Urothelium cell line (cell line): ENCODE measurements around the gene CADM1.
A peak's percentile ranks its signal among the peaks of the same experiment; 100 is the strongest.

Source experiments
- DNase-seq: peaks from one replicate; pipeline ENCODE4 v3.0.0; 2011; ENCODE audit warnings: low spot score, mixed read lengths
- FAIRE-seq: peaks from 2 replicates; lab custom pipeline; 2011; peaks lifted over from hg19 to GRCh38; lab: Jason Lieb, UNC

Gene CADM1

DNA sequence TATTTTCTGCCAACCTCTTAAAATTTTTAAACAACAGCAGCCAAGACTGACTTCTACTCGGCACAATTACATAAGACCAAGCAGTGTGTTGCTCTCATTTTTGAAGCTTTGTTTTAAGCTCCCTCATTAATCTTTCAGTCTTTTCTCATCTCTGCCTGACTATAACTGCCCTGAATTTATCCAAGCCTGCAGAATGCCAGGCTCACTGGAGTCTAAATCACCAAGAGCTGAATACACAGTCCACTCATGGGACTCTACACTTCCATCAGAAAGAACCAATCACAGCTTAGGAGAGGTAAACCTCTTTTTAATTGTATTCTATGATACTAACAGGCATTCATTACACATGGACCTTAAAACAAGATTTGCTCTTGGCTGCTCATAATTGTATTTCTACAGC, 178.7 kb downstream of the CADM1 start:
- no peak for FAIRE-seq
- DNase-seq = no peak

DNA sequence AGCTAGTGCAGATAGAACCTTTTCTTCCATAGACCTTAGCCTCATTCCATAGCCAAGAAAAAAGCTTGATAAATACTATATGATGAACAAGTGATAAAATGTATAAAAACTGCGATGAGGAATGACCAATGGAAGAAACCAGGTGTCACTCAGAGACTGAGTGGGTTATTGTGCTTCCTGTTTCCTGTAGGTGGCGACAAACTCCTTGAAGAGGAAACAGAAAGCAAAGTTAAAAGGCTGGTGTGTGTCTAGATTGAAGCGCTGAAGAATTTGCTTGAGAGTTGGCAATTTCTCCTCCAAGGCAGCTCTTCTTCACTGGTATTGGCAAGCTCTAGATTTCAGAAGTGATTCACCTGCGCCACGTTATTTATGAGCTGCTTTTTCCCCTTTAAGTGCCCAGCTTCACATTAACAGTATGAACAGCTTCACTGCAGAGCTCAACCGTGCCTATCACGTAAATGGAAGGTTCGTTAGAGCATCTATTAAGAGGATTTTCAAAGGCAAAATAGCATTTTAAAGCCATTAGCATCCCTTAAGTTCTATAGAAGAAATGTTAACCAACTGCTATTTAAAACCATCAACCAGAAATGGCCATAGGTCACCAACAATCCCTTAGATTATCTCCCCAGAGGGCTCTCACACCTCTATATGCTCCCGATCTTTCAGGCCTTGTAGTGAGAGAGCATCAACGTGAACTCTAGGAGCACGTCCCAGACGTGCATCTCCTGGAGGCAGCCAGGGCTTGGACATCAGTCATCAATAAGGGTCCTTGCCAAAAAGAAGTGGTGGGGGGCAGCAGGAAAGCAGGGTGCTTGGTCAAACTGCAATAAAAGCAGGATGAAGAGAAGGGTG, 179.4 kb downstream of the CADM1 start:
- DNase-seq = peak; percentile 78
- FAIRE-seq = no peak

DNA sequence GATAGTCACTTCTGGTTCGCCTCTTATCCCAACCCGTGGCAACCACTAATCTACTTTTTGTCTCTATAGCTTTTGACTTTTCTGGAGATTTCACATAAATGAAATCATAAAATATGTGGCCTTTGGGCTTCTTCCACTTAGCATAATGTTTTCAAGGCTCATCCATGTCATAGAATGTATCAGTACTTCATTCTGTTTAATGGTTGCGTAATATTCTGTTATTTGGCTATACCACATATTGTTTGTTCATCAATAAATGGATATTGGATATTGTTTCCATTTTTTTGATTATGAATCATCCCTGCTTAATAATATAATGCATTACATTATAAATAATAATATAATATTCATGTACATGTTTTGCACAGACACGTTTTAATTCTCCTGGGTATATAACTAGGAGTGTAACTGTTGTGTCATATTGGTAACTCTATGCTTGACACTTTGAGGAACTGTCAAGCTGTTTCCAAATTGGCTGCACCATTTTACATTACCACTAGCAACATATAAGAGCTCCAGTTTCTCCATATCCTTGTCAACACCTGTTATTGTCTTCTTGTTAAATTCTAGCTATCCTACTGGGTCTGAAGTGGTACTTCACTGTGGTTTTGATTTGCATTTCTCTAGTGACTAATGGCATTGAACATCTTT, 181.5 kb downstream of the CADM1 start:
- DNase-seq (no peak), FAIRE-seq (no peak)

DNA sequence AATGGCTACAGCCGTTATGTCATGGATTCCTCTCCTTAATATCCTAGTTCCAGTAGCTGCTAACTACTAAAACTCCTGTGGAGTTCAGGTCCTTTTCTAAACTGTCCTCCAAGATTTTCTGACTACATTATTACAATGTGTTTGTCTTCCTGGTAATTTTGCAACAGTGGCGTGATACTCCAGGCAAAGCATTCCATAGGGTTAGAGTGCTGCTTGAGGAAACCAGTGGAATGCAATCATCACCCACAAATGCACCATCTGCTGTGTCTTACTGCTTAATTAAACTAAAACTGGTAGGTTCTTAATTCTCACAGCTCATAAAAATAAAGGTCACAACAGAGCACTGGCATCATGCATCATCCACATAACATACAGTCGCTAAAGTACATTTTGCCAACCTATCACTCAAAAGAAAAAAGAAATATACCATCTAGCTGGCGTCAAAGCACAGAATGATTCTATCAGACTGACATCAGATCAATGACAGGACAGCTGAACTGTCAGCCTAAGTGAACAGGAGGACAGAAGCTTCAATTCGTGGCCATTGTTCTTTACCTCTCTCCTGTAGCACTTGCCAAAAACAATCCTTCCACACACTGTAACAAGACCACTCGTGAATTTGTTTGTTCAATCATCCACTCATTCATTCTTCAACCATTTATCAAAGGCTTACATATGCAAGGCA, 182.5 kb downstream of the CADM1 start:
- DNase-seq (no peak), FAIRE-seq (peak; percentile 65)

DNA sequence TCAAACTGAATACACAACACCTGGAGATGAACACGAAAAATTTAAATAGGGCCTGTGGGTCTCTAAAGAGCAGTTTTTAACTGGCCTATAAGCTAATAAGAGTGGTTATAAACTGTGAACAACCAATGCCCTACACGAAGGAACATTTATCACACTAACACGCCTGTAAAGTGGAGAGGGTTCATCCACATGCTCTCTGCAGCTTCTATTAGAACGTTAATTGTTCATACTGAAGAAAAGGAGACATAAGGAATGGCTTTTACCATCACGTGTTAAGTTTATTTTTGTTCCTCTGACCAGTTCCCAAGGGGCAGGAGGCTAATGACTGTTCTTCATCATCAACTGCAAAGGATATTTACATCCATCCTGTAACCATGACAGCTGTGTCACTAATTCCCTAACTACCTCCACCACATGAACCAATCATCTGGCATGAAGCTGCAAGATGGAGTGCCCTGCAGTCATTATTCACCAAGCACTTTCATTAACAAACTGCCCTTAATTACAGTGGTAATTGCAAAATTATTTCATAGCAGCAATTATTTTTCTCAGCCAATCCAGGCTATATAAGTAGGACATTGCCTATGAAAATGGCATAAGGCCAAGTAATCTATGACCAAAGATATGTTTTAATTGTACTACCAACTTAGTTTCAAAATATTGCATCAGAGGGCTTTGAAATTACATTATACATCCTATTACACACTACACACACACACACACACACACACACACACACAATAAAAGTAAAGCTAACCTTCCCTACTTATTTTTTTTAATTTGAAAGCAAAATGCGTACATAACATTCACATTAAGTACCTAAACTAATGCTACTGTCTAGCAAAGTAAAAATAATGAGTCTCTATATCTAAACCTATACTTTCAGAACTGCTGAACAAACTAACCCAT, 186.7 kb downstream of the CADM1 start:
- FAIRE-seq (no peak), DNase-seq (no peak)

DNA sequence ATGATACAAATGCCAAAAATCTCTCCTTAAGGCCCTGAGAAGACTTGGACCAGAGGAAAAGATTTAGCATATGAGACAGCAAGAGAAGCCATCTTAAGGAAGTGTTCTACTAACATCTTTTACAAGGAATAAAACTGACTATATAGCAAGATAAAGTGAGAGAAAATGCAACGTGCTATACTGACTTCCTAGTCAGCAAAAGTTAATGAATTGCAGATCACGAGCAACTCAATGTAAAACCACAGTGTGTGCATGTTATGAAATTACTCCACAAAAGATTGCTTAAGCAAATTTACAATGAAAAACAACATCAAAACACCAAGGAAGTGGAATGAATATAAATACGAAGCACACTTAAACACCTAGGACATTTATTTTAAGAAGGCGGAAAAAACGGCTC, 187.5 kb downstream of the CADM1 start:
- DNase-seq (no peak), FAIRE-seq (no peak)

DNA sequence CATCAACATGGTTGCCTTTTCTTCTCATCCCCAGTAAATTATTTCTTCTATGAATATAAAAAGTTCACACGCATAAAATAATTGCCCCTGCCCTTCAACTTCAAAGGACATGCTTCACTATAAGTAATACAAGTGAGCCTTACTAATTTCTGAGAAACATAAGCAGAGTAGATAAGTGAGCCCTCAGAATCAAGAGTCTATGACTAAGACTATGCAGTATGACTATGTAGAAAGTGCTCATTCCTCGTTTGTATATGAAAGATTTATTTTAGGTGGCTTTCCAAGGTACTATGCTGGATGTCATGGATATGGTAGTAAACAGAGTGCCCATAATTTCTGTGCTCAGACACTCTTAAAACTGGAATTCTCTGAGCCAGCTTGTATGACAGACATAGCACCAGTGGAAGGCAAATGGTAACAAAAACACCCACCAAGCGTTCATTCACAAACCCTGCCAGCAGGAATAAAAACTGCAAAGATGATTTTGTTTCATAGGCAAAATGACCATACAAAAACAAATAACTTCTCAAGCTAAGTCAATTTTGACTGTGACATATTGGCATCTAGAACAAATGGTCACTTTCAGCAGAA, 189.8 kb downstream of the CADM1 start:
- no peak for DNase-seq
- no peak for FAIRE-seq

DNA sequence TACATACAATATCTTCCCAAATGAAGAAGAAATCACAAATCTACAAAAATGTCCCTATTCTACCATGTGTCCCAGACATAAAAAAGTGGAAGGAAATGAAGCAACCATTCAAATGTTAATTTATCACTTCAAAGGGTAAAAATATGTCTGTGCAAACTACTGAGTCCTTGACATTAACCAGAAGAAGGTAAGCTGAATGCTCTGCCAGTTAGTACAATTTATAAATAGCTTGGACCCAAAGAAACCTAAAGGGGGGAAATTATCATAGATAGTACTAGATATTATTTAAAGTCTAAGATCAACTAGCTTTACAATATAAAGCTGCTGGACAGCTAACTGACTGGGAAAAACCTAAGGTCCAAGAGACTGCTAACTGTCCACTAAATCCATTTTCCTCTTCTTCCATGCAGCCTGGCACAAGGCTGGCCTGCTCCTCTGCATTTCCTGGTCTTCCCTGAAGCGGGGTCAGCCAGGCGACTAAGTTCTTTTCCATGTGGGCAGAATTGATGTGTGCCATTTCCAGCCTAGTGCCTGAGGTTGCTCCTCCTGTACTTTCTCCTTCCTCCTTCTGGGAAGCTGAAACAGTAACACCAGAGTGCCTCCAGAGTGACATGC, 190.9 kb downstream of the CADM1 start:
- no peak for FAIRE-seq

DNA sequence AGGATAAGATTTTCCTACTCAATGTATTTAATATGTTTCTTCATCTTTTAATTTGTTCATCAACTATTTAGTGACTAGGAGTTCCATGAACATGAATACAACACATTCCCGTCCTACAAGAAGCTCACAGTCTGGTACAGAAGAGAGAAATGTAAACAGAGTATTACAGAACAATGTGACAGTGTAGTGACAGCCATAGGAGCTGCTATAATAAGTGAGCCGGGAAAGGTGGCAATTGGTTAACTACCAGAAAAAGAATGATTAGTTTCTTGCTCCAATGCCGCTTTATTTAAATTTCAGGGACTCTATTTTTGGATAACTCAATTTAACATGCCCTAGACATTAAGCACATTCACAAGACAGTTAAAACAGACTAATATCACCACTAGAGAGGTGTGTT, 192.3 kb downstream of the CADM1 start:
- DNase-seq = no peak
- FAIRE-seq = no peak

More for the DNA sequence above, 190.9 kb downstream of the CADM1 start:
- DNase-seq = no peak

DNA sequence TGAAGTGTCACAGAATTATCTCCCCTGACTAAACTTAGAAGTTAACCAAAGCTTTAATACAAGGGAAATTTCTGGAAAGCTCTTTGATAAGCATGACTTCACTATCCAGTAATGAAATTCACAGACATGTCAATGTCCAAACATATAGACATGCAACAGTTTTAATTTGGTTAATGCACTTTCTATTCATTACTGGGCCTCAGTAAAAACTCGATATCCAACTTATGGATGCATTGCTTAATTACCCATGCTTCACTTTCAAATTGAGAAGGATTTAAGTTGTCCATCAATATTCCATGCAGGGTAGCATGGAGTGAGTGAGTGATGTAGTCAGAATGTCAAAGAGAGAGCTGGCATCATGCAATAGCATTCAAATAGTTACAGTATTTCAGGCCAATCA, 197.5 kb downstream of the CADM1 start:
- DNase-seq = no peak
- FAIRE-seq = no peak

DNA sequence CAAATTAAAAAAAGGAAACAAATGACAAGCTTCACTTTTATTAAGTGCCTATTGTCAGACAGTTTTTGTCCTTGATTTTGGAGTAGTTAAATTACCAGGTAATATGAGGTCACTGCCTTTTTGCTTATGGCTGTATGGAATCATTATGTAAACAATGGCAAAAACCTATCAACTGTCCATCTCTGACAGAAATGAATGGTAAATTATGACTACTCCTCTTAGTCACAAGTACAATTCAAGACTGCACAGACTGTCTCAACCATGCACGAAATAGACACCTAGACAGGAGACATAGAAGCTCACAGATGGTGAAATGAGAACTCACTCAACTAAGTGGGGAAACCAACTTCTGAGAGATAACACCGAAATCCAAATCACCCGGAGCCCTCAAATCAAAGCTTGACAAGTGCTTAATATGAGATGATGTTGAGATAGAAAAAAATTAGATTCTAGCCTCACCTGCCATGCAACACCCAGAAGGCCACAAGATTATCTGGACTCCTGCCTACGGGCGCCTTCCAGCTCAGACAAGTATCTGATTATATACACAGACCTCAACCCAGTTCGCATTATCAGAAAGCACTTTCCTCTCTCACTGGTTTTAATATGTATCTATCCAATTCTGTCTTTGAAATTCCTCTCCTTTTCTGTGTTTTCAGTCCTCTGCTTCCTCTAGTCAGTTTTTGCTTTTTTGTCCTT, 199.3 kb downstream of the CADM1 start:
- DNase-seq (no peak), FAIRE-seq (peak; percentile 9)

DNA sequence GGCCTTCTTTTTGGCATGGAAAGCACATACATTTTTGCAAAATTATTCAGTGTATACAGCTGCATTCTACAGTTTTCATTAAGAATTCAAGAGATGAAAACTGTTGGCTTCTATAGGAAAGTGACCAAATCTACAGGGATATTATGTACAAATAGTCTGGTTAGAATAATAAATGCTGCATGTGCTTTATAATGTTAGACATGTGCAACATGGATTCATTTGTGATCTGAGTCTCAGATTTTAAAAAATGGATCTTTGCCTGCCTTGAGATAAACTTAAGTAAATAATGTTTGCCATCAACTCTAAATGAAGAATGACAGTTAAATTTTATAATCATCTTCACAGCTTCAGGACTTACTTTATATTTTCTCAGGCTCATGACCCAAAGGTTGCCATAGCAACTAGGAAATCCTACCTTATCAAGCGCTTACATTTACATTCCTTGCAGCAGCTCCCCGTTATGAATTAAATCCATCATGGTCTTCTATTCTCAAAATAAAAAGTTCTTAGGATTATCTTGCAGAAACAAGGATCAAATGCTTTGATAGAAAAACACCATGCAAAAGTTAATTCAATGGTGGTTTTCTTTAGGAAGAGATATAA, 200.2 kb downstream of the CADM1 start:
- DNase-seq (no peak), FAIRE-seq (no peak)

DNA sequence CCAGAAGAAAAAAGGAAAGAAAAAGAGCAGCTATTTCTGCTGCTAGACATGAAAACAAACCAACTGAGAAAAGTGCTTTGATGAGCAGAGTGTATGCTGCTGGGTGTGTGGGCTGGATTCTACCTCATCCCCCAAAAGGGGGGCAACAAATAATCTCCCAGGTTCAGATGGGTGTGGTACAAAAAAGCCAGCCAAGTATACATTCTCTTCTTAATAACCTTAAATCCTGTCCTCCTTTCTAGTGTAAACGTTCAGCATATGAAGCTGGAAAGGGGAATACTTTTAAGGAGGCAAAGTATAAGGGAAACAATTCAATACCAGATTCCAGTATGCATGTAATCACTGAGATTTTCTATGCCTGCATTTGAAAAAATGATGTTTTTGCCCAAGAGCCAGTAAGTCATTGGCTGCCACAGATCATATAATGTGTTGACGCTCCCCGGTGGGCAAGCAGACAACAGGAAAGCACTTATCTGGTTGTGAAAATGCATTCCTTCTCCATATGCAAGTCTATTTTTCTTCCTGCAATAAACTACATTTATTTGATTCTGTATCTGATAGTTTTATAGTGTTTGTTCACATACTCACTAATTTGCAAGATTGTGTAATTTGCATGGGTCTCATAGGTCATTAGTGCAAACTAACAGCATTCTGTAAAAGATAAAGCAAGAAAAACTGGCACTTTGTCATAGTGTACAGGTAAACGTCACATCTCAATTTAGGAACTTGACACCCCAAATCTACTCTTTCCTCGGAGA, 201.1 kb downstream of the CADM1 start:
- FAIRE-seq (no peak), DNase-seq (no peak)

DNA sequence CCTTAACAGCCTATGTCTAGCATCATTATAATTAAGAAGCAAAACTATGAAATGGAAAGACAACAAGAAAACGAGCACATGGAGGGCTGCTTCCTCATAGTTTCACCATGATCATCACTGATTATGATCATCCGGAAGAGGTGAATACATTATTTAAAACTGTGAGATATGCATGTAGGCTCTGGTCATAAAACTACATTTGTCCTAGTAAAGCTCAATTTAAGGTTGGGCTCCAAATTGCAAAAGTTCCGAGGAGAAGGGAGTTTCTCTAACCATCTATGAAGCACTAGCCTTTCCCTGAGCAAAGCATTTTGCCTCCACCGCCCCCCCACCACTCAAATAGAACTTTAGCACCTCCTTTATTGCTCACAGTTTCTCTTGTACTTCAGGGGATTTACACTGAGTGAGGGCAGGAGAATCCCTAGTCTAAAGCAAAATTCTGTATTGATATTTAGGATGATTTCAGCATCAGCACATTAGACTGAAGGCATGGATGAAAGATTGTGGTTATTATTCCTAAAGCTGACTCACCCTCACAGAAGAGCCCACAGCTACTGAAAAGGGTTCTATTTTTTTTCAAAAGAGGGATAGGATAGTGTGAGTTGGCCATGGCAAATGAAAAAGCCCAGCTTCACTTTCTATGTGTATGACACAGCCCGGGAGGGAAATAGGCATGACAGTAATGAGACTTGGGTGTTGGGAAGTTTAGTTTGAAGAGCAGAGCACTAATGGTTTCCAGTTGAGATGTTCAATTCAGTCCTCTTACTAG, 203.4 kb downstream of the CADM1 start:
- FAIRE-seq = no peak
- peak; percentile 26 for DNase-seq

DNA sequence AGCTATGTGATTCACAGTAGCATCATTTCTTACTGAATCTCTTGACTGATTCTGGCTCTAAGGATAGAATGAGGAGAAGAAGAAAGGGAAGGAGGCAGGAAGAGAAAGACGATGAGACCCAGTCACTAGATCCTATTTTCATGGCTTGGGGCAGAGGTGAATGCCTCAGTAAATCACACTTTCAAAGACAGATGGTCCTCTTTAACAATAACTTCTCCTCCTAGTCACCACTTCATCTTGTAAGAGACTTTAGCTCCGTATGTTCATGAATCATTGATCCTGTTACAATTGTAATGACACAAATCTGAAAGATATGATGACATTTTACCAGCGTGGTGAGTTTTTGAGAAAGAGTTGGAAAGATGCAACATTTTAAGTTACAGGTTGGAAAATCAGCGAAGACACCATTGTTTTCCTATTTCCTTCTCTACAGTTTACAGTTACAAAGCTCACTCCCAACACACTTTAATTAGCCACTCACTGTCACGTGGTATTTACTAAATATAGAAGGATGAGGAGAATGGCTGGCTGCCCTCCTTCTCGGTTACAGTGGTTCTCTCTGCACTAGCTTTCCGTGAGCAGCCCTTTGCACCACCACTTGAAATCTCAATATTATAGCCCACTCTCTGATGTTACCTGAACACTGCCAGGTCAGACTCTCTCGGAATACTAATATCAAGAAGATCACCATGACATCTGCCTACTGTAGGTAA, 205.8 kb downstream of the CADM1 start:
- FAIRE-seq (no peak), DNase-seq (no peak)

DNA sequence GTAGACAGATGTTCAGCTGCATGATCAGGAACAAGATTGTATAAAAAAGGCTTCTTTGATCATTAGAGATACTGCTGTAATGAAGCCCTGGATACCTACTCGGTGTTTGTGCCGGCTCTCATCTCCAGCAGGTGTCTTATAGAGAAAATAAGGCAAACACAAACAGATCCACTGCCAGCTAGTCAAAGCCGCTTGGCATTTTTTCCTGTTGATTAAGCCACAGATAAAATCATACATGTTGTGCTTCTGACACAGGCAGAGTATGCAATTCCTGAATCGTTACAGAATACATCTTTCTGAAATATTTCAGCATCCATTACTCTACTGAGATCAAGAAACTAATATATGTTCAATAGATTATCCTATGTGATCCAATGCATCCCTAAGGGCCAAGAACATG, 206.9 kb downstream of the CADM1 start:
- FAIRE-seq = no peak
- DNase-seq = no peak

DNA sequence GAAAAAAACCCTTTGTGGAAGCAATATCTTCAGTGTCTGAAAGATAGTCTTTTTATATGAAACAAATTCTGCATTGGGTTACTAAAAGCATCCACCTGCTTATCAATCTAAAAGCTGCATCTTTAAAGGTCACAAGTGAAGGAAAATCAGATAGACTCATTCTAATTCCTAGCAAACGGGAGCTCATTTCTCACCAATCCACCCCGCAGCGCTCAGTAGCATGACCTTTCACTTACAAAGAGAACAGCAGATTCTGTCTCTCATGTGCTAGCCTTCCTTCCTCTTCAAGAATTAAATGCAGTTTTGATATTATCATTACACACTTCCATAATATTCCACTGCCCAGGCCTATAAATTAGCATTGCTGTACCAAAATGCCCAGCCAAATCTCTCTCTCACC, 212.9 kb downstream of the CADM1 start:
- DNase-seq = no peak
- no peak for FAIRE-seq
